Hypothalamus (tissue), 51 donors: ENCODE measurements around the gene FUBP1.
"Not testable (repeated sequence)": the region's sequence is repeated elsewhere in the genome, so short reads cannot be mapped to it uniquely, and the experiment has no call there.

Experiments
- DNase-seq, 51 donors: peaks; one replicate each; lab custom pipeline; 2025; lab: John Stamatoyannopoulos, UW

Gene FUBP1

GRCh38 chr1:77948841-77949424 is 29.9 kb downstream of the FUBP1 start:
- peak in 1 of 51 donors; percentile 7 for DNase-seq

- no peak for DNase-seq
These were observed 33.5 kb downstream of the FUBP1 start for GRCh38 chr1:77945345-77945744.

GRCh38 chr1:77942400-77943140 is 36.3 kb downstream of the FUBP1 start:
- no peak for DNase-seq

- no peak for DNase-seq
These were observed 37.8 kb downstream of the FUBP1 start for GRCh38 chr1:77940921-77941570.

- no peak for DNase-seq
These were observed 40.2 kb downstream of the FUBP1 start for GRCh38 chr1:77938651-77939050.

- DNase-seq, result no peak
These were observed 49.1 kb downstream of the FUBP1 start for GRCh38 chr1:77929806-77930205.

- no peak for DNase-seq
These were observed 51.5 kb downstream of the FUBP1 start for GRCh38 chr1:77927414-77927813.

- no peak for DNase-seq
These were observed 52.1 kb downstream of the FUBP1 start for GRCh38 chr1:77926561-77927357.

- no peak for DNase-seq
These were observed 52.9 kb downstream of the FUBP1 start for GRCh38 chr1:77925956-77926355.

- DNase-seq, result no peak
These were observed 53.4 kb downstream of the FUBP1 start for GRCh38 chr1:77925518-77925917.

- DNase-seq, result not testable (repeated sequence)
These were observed 60.0 kb downstream of the FUBP1 start for GRCh38 chr1:77918918-77919317.

GRCh38 chr1:77910116-77910515 is 68.8 kb downstream of the FUBP1 start:
- no peak for DNase-seq

GRCh38 chr1:77906624-77907023 is 72.2 kb downstream of the FUBP1 start:
- no peak for DNase-seq

- no peak for DNase-seq
These were observed 72.8 kb downstream of the FUBP1 start for GRCh38 chr1:77906019-77906545.

- no peak for DNase-seq
These were observed 73.3 kb downstream of the FUBP1 start for GRCh38 chr1:77905603-77906002.

GRCh38 chr1:77900687-77901293 is 78.1 kb downstream of the FUBP1 start:
- peak in 17 of 51 donors; percentile 0 to 40 (median 3) for DNase-seq

- DNase-seq, result no peak
These were observed 79.1 kb downstream of the FUBP1 start for GRCh38 chr1:77899647-77900320.
